Naive B cell (primary cell): ENCODE results near the gene TBL3. TPM values are rescaled to one million over a fixed set of nuclear protein-coding genes. Genes with fewer than 3 reads are reported as not detected.

ENCODE experiments used
- ATAC-seq, 2 donors: fragments of 150-1000 bp; cut with Tn5 transposase; 2 replicates each; pipeline ENCODE4 v1.10.0; 2021; ENCODE audit warnings: low read depth in 2 of 2, mild to moderate bottlenecking in 2 of 2, moderate library complexity in 2 of 2
- DNase-seq: peaks from one replicate; pipeline ENCODE4 v3.0.0; 2022
- H3K27ac Mint-ChIP-seq, 6 donors: one replicate each; pipeline ENCODE4 v1.8.0; 2020 to 2022; ENCODE audit warnings: mild to moderate bottlenecking in 6 of 6, mixed read lengths in 6 of 6, moderate library complexity in 5 of 6, inconsistent platforms in 2 of 6
- H3K27me3 Mint-ChIP-seq, 3 donors: one replicate each; pipeline ENCODE4 v1.8.0; 2021 to 2022; ENCODE audit warnings: mixed read lengths in 3 of 3, mild to moderate bottlenecking in 1 of 3
- H3K36me3 Mint-ChIP-seq, 2 donors: one replicate each; pipeline ENCODE4 v1.8.0; 2020 to 2022; ENCODE audit warnings: mixed read lengths in 2 of 2, inconsistent platforms in 1 of 2, mild to moderate bottlenecking in 1 of 2
- H3K4me1 Mint-ChIP-seq, 3 donors: one replicate each; pipeline ENCODE4 v1.8.0; 2020 to 2022; ENCODE audit warnings: mixed read lengths in 3 of 3, inconsistent platforms in 1 of 3, mild to moderate bottlenecking in 1 of 3, moderate library complexity in 1 of 3
- H3K4me3 Mint-ChIP-seq, 8 donors: one replicate each; pipeline ENCODE4 v1.8.0; 2020 to 2022; ENCODE audit warnings: mild to moderate bottlenecking in 8 of 8, mixed read lengths in 8 of 8, moderate library complexity in 8 of 8, inconsistent platforms in 2 of 8
- H3K9me3 Mint-ChIP-seq, 7 donors: one replicate each; pipeline ENCODE4 v1.8.0; 2020 to 2022; ENCODE audit warnings: mixed read lengths in 7 of 7, mild to moderate bottlenecking in 5 of 7, inconsistent platforms in 2 of 7, moderate library complexity in 1 of 7
- polyA plus RNA-seq, 6 donors: library from polyadenylated mRNA; unstranded; fragments of 300-500 nt; fragmentation: Illumina TruSeq; gene quantifications; one replicate each; pipeline ENCODE4 v1.2.3, GENCODE V29; 2021; ENCODE audit warnings: low read depth in 6 of 6

Gene TBL3
- polyA plus RNA-seq, 6 donors from 2014 or later = 10.9 to 54.8 (median 35.4) TPM

DNA sequence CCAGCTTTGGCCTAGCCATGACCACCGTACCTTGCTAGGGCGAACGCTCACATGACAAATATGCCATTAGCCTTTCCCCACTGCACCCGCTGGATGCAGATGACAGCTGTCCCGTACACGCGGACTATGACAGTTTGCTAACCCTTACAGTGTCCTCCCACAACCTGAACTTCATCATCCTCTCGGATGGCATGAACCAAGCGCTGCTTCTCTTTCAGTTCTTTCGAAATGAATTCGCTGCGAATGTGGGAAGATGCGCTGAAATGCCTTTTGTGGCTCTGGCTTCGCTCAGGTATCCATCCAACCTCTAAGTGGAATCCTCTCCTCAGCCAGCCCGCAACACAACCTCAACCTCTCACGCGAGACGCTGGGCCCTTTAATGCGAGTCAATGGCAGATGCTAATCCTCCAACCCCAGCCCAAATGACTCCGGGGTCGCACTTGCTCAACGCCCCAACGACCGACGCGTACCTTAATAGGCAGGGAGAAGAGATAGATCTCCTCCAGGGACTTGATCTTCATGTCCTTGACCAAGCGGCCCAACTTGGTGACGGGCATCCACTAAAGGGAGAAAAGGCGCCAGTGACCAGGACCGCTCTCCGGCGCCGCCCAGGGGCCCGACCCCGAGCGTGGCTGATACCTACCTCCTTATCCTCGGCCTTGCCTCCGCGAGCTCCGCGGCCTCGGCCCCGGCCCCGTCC is 7.9 kb upstream of the TBL3 start:
- Mint-ChIP-seq H3K36me3 (peaks cover 5 to 8% of the 10 kb centered on the region in 2 donors), H3K4me3 (peak overlapping the region; percentile 89 to 96 (median 95)), H3K27me3 (no peaks in the 10 kb centered on the region), H3K27ac (peak overlapping the region; percentile 91 to 99 (median 97)), H3K4me1 (peaks cover 29 to 47% (median 45%) of the 10 kb centered on the region in 3 donors), H3K9me3 (peaks cover 0 to 2% (median 0%) of the 10 kb centered on the region in 7 donors)
- ATAC-seq (peak in 1 of 2 donors; percentile 15), DNase-seq (no peak)

DNA sequence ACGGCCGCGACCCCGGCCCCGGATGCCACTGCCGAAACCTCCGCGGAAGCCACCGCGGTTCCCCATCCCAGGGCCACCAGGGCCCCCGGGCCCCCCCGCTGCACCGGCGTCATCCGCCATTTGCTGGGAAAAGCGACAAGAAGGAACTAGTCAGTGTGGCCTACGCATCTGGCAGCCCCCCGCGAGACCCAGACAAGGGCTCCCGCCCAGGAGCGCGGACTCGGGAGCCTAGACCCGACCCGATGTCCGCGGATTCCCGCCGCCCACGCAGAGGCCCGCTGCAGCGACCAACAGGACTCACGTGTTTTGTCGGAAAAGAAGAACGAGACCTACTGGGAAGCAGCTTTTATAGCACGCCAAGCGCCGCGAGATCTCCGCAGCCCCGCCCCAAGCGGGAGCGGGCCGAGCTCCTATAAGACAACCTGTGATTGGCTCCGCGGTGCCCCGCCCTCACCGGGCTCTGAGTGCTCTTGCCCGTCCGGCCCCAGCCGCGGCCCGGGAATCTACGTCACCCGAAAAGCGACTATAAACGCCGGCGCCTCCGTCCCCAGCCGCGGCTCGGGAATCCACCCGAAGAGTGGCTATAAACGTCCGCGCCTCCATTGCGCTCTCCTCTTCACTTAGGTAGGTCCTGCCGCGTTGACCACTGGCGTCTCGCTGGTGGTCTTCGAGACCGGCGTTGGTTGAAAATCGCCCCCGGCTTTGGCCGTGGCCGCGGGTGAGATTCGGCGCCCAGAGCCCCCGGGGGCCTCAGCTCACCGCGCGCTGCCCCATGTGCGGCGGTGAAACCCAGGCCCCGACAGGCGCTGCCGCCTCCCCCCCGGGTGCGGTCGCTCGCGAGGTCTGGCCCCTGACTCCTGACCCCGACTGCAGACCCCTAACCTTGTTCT is 7.1 kb upstream of the TBL3 start, which contains the start of gene RPS2:
TSS of gene RPS2 (minus strand) at position 321 of the 890 bp plus-strand sequence. CDS start at position 120, 201 bp downstream.
- ATAC-seq (peak; percentile 94), DNase-seq (peak; percentile 98)
- peaks cover 5 to 8% of the 10 kb centered on the region in 2 donors for H3K36me3 Mint-ChIP-seq
- peak within 1 kb of the TSS; percentile 97 to 99 (median 98) for H3K27ac Mint-ChIP-seq
- H3K4me3 Mint-ChIP-seq = peak within 1 kb of the TSS; percentile 92 to 96 (median 95)
- peaks cover 25 to 46% (median 45%) of the 10 kb centered on the region in 3 donors for H3K4me1 Mint-ChIP-seq
- H3K9me3 Mint-ChIP-seq = peaks cover 0 to 2% (median 0%) of the 10 kb centered on the region in 7 donors
- no peaks in the 10 kb centered on the region for H3K27me3 Mint-ChIP-seq

DNA sequence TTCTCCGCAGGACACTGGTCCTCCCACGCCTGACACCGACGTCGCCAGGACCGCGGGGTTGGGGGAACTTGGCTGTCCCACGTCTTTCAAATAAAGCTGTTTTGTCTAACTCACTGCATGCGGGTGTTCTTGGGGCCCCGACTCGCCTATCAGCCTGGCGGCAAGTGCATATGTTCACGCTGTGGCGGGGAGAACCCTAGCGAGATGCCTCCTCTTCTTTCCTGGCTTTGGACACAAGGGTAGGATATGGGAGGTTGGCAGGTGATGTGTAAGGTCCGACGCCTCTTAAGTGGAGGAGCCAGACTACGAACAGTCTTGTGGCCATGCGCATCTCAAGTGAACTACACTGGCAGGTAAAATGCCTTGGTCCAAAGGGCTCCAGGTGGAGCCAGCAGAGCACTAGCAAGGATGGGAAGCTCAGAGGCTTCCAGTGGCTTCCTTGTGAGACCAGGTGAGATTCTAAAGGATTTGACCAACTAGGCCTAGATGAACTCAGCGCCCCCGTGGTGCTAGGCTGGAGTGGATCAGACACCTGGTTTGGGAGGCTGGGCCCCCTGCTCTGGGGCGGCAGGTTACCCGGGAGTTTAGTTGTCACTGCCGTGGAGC is 6.4 kb upstream of the TBL3 start:
- DNase-seq (no peak), ATAC-seq (no peak)
- Mint-ChIP-seq H3K27me3 (no peaks in the 10 kb centered on the region), H3K4me3 (peak overlapping the region; percentile 92 to 96 (median 95)), H3K27ac (peak overlapping the region; percentile 97 to 99 (median 98)), H3K36me3 (peaks cover 5 to 8% of the 10 kb centered on the region in 2 donors), H3K9me3 (peaks cover 0 to 2% (median 0%) of the 10 kb centered on the region in 7 donors), H3K4me1 (peaks cover 21 to 39% (median 38%) of the 10 kb centered on the region in 3 donors)

DNA sequence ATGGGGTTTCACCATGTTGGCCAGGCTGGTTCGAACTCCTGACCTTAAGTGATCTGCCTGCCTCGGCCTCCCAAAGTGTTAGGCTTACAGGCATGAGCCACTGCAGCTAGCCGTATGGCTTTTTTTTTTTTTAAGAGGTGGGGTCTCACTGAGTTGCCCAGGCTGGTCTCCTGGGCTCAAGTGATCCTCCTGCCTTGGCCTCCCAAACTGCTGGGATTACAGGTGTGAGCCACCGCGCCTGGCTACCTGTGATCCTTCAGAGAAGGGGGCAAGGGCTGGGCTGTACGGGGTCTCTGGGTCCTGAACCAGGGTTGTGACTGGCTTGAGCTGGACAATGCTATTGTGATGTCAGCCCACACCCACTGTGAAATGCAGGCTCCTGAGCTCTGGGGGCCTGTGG is 5.4 kb upstream of the TBL3 start, which contains the start of gene RNF151:
TSS of gene RNF151 (plus strand) at position 397 of the 400 bp plus-strand sequence. CDS start 26 bp downstream, outside the sequence.
- H3K4me3 Mint-ChIP-seq = peak within 1 kb of the TSS; percentile 92 to 96 (median 95)
- peaks cover 0 to 2% (median 0%) of the 10 kb centered on the region in 7 donors for H3K9me3 Mint-ChIP-seq
- DNase-seq (no peak), ATAC-seq (no peak)
- peak within 1 kb of the TSS; percentile 97 to 99 (median 98) for H3K27ac Mint-ChIP-seq
- H3K36me3 Mint-ChIP-seq = peaks cover 5 to 8% of the 10 kb centered on the region in 2 donors
- H3K27me3 Mint-ChIP-seq = no peaks in the 10 kb centered on the region
- H3K4me1 Mint-ChIP-seq = peaks cover 20 to 39% (median 38%) of the 10 kb centered on the region in 3 donors

- DNase-seq = no peak
- Mint-ChIP-seq H3K4me3 (peak overlapping the region in 3 of 8 donors; percentile 15 to 70 (median 65)), H3K4me1 (peaks cover 30 to 48% (median 43%) of the 10 kb centered on the region in 3 donors), H3K27me3 (peaks cover 0 to 1% (median 0%) of the 10 kb centered on the region in 3 donors), H3K27ac (peak overlapping the region in 3 of 6 donors; percentile 22 to 79 (median 67)), H3K36me3 (peaks cover 5 to 7% of the 10 kb centered on the region in 2 donors), H3K9me3 (peaks cover 0 to 2% (median 0%) of the 10 kb centered on the region in 7 donors)
- ATAC-seq = no peak
These were observed 3.5 kb upstream of the TBL3 start for GRCh38 chr16:1968146-1968953.

GRCh38 chr16:1972490-1972877 is 631 bp downstream of the TBL3 start:
- Mint-ChIP-seq H3K36me3 (peaks cover 0 to 16% of the 10 kb centered on the region in 2 donors), H3K9me3 (no peaks in the 10 kb centered on the region), H3K27ac (peak overlapping the region in 3 of 6 donors; percentile 87 to 100 (median 97)), H3K4me3 (peak overlapping the region; percentile 96 to 99 (median 97)), H3K4me1 (peaks cover 21 to 31% (median 24%) of the 10 kb centered on the region in 3 donors), H3K27me3 (peaks cover 0 to 18% (median 7%) of the 10 kb centered on the region in 3 donors)
- ATAC-seq (no peak), DNase-seq (no peak)

DNA sequence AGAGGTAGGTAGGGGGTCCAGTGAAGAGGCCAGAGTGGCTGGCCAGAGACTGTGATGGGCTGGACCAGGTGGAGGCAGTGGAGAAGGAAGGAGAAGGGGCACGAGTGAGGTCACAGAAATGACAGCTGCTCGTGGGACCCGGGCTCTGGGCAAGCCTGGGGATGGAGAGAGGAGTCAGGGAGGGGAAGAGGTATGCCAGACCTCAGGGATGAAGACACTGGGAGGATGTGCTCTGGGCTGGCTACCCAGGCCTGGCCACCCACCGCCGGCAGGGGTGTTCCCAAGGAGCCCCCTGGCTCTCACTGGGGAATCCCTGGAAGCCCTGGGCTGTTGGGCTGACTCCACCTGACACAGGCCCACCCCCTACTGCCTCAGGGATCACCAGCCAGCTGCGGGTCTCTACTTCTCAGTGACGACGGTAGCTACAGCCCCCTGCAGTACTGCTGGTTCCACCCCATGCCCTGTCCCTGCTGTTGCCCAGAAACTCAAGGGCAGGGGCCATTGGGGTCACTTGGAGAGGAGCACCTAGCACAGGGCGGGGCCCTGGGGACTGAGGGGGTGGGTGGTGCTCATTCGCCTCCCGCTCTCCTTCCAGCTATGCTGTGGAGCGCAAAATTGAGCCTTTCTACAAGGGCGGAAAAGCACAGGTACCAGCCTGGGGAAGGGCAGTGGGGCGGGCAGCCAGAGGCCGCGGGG is 1.8 kb downstream of the TBL3 start:
- Mint-ChIP-seq H3K27ac (peak overlapping the region in 1 of 6 donors; percentile 85), H3K4me3 (peak overlapping the region in 3 of 8 donors; percentile 30 to 98 (median 96)), H3K27me3 (peaks cover 0 to 26% (median 7%) of the 10 kb centered on the region in 3 donors), H3K36me3 (peaks cover 0 to 16% of the 10 kb centered on the region in 2 donors), H3K4me1 (peaks cover 21 to 31% (median 24%) of the 10 kb centered on the region in 3 donors), H3K9me3 (no peaks in the 10 kb centered on the region)
- ATAC-seq = no peak
- DNase-seq = no peak

- ATAC-seq (no peak), DNase-seq (no peak)
- H3K4me1 Mint-ChIP-seq = peaks cover 21 to 31% (median 24%) of the 10 kb centered on the region in 3 donors
- peaks cover 0 to 16% of the 10 kb centered on the region in 2 donors for H3K36me3 Mint-ChIP-seq
- peaks cover 0 to 28% (median 7%) of the 10 kb centered on the region in 3 donors for H3K27me3 Mint-ChIP-seq
- H3K27ac Mint-ChIP-seq = no peak overlapping the region
- no peaks in the 10 kb centered on the region for H3K9me3 Mint-ChIP-seq
- H3K4me3 Mint-ChIP-seq = peak overlapping the region in 5 of 8 donors; percentile 30 to 79 (median 47)
These were observed 2.6 kb downstream of the TBL3 start for GRCh38 chr16:1974157-1975070.

DNA sequence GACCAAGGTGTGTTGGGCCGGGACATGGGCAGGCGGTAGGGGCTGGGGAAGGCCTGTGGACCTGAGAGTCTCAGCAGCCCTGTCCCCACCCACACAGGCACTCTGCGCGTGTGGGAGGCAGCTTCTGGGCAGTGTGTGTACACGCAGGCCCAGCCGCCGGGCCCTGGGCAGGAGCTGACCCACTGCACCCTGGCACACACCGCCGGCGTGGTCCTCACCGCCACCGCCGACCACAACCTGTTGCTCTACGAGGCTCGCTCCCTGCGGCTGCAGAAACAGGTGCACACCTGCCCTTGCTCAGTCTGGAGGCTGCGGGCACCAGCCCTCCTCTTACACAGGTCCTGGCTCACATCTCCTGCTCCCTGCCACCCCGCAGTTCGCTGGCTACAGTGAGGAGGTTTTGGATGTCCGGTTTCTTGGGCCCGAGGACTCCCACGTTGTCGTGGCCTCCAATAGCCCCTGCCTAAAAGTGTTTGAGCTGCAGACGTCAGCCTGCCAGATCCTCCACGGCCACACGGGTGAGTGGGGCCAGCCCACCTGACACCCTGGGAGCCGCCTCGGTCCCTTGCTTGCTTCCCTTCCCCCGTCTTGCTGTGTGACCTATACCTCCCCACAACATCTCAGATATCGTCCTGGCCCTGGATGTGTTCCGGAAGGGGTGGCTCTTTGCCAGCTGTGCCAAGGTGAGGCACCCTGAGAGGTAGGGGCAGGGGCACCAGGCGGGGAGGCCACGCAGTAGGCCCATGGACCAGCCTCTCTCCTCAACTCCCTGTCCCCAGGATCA is 3.8 kb downstream of the TBL3 start:
- Mint-ChIP-seq H3K27ac (peak overlapping the region in 1 of 6 donors; percentile 62), H3K4me3 (peak overlapping the region in 2 of 8 donors; percentile 15 to 21), H3K9me3 (no peaks in the 10 kb centered on the region), H3K4me1 (peaks cover 21 to 31% (median 22%) of the 10 kb centered on the region in 3 donors), H3K36me3 (peaks cover 0 to 16% of the 10 kb centered on the region in 2 donors), H3K27me3 (peaks cover 0 to 33% (median 7%) of the 10 kb centered on the region in 3 donors)
- DNase-seq = no peak
- ATAC-seq = no peak

GRCh38 chr16:1976216-1976520 is 4.3 kb downstream of the TBL3 start:
- ATAC-seq (no peak), DNase-seq (no peak)
- H3K36me3 Mint-ChIP-seq = peaks cover 0 to 16% of the 10 kb centered on the region in 2 donors
- peaks cover 0 to 38% (median 11%) of the 10 kb centered on the region in 3 donors for H3K27me3 Mint-ChIP-seq
- H3K27ac Mint-ChIP-seq = no peak overlapping the region
- H3K4me3 Mint-ChIP-seq = peak overlapping the region in 2 of 8 donors; percentile 15 to 21
- H3K9me3 Mint-ChIP-seq = no peaks in the 10 kb centered on the region
- peaks cover 16 to 25% (median 16%) of the 10 kb centered on the region in 3 donors for H3K4me1 Mint-ChIP-seq
